GM12865 (cell line): Measurements from ENCODE around the gene TNIK.
"Not testable (repeated sequence)": the region's sequence is repeated elsewhere in the genome, so short reads cannot be mapped to it uniquely, and the experiment has no call there.

Source experiments
- DNase-seq: peaks from one replicate; pipeline ENCODE4 v3.0.0; 2010; ENCODE audit warnings: low read depth
- H3K4me3 ChIP-seq: 2 replicates; pipeline ENCODE4 v1.5.1; 2011; ENCODE audit warnings: mild to moderate bottlenecking, low read depth, low read length, control low read depth
- TF ChIP-seq, protein P1 (sequence below): IDR thresholded peaks from 2 replicates; pipeline ENCODE4 v1.5.1; 2011; ENCODE audit warnings: low read length, control low read depth, low read depth, inconsistent platforms; ENCODE audit not compliant: insufficient read depth; ENCODE audit errors: missing control alignments

The TNIK gene

GRCh38 chr3:171455603-171456550 is 4.3 kb downstream of the TNIK start:
- H3K4me3 ChIP-seq = no peak overlapping the region
- TF ChIP-seq, protein P1, sequence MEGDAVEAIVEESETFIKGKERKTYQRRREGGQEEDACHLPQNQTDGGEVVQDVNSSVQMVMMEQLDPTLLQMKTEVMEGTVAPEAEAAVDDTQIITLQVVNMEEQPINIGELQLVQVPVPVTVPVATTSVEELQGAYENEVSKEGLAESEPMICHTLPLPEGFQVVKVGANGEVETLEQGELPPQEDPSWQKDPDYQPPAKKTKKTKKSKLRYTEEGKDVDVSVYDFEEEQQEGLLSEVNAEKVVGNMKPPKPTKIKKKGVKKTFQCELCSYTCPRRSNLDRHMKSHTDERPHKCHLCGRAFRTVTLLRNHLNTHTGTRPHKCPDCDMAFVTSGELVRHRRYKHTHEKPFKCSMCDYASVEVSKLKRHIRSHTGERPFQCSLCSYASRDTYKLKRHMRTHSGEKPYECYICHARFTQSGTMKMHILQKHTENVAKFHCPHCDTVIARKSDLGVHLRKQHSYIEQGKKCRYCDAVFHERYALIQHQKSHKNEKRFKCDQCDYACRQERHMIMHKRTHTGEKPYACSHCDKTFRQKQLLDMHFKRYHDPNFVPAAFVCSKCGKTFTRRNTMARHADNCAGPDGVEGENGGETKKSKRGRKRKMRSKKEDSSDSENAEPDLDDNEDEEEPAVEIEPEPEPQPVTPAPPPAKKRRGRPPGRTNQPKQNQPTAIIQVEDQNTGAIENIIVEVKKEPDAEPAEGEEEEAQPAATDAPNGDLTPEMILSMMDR = no peak
- no peak for DNase-seq

DNA sequence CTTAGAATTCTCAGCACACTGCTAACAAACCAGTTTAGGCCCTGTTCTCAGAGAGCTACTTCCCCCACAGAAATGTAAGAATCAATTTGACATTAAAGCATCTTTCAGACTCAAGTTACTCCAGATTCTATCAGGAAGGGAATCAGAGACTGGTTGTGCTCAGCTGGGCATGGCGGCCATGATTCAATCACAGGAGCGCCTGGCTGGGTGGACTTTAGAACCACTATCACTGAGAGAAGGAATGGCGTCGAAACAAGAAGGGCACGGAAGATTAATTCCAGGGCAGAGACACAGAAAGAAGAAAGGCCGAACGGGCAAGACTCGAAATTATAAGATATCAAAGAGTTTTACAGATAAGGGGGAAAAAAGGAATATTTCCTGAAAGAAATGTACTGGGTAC is 6.2 kb downstream of the TNIK start:
- TF ChIP-seq, protein P1 = no peak
- no peak overlapping the region for H3K4me3 ChIP-seq
- no peak for DNase-seq

- TF ChIP-seq, protein P1 = peak; percentile 5
- H3K4me3 ChIP-seq = no peak overlapping the region
Observed at GRCh38 chr3:171453180-171453886, 6.9 kb downstream of the TNIK start.

GRCh38 chr3:171452328-171452727 is 7.9 kb downstream of the TNIK start:
- H3K4me3 ChIP-seq = no peak overlapping the region
- TF ChIP-seq, protein P1 = no peak
- DNase-seq = no peak

More at GRCh38 chr3:171453180-171453886, 6.9 kb downstream of the TNIK start:
- no peak for DNase-seq

DNA sequence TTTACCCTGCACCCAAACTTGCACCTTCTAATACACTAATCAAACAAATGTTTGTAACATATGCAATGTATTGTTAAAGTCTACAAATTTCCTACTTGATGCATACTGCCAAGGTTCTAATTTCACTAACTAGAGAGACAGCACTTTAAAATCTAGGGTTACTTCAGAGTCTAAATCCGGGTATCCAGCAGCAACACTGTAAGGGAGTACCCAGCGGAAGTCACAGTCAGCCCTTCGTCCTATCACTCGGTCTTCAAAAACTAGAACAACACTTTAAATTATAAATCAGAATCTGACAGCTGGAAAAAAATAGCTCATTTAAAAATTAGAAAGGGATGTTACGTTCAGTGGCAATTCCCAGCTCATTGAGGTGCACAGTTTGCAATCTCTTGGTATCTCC is 8.3 kb downstream of the TNIK start:
- H3K4me3 ChIP-seq = no peak overlapping the region
- TF ChIP-seq, protein P1 = no peak
- no peak for DNase-seq

DNA sequence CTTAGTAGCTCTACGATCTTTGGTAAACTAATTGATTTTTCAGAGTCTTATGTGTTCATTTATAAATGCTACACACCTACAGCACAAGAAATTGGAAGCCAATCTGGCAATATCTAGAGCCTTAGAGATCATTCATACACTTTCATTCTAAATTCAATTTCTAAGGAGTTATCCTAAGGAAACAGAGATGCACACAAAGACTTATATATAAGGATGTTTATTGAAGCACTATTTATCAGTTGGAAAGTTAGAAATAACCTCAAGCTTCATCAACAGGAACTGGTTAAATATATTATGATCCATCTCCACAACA is 12.7 kb downstream of the TNIK start:
- DNase-seq, H3K4me3 ChIP-seq: not testable (repeated sequence)

DNA sequence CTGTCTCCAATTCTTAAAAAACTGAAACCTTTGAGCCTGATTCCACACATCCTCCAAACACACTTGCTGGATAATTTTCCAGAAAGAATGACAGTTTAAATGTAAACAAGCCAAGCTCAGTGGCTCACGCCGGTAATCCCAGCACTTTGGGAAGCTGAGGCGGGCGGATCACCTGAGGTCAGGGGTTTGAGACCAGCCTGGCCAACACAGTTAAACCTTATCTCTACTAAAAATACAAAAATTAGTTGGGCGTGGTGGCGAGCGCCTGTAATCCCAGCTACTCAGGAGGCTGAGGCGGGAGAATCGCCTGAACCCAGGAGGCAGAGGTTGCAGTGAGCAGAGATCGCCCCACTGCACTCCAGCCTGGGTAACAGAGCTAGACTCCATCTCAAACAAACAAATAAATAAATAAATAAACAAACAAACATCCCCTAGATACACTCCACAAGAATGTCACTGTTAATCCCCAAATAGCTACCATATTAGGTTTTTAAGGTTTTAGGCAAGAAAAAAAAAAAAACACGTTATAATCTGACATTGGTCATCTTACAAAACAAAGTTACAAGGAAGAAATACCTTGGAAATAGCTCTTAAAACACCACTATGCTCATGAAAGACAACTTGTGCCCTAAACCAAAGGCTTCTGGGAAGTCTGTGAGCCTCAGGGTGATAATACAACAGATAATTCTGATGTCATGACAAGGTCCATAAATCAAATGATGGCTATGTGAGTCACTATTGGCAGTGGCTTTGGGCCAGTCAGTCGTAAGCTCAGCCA is 13.2 kb downstream of the TNIK start:
- no peak overlapping the region for H3K4me3 ChIP-seq
- no peak for DNase-seq
- TF ChIP-seq, protein P1 = no peak
